Ovary (tissue), 9 donors: ENCODE measurements around the gene PRDX4. TPM values are rescaled to one million over a fixed set of nuclear protein-coding genes. Genes with fewer than 3 reads are reported as not detected.

ENCODE experiments used
- DNase-seq, 5 donors: peaks; one replicate each; pipeline ENCODE4 v3.0.0-alpha.2; 2019 to 2020
- H3K27ac ChIP-seq, 2 donors: fragments of 200-600 bp; one replicate each; pipeline versions ENCODE4 v1.5.1 to v1.8.0; 2019 to 2022
- H3K27me3 ChIP-seq: fragments of 200-600 bp; one replicate; pipeline ENCODE4 v1.8.0; 2022
- H3K36me3 ChIP-seq: fragments of 200-600 bp; sonication (generic); one replicate; pipeline ENCODE4 v1.5.1; 2019
- H3K4me1 ChIP-seq: one replicate; pipeline ENCODE4 v1.8.1; 2013; ENCODE audit warnings: mild to moderate bottlenecking, moderate library complexity; ENCODE audit not compliant: insufficient read depth
- H3K4me3 ChIP-seq: fragments of 200-600 bp; sonication (generic); one replicate; pipeline ENCODE4 v1.5.1; 2017
- H3K9me3 ChIP-seq, 2 donors: fragments of 200-600 bp in 1 of 2; sonication (generic) in 1 of 2; one replicate each; pipeline versions ENCODE4 v1.5.1 to v1.8.1; 2013 to 2019; ENCODE audit warnings: mild to moderate bottlenecking in 1 of 2, moderate library complexity in 1 of 2
- CTCF ChIP-seq, 3 donors: fragments of 450-650 bp in 2 of 3; fragments of 200-600 bp in 1 of 3; IDR thresholded peaks; one replicate each; pipeline versions ENCODE4 v1.5.1 to v1.8.0; 2016 to 2022; ENCODE audit warnings: antibody characterized with exemption in 3 of 3, mild to moderate bottlenecking in 1 of 3
- EP300 ChIP-seq: sonication (generic); formaldehyde crosslinking; IDR thresholded peaks from one replicate; pipeline ENCODE4 v1.6.1; 2017; ENCODE audit warnings: antibody characterized with exemption
- POLR2A ChIP-seq: fragments of 450-650 bp; IDR thresholded peaks from one replicate; pipeline ENCODE4 v1.6.1; 2017; ENCODE audit warnings: antibody characterized with exemption, mild to moderate bottlenecking, moderate library complexity
- WGBS, 3 donors: extraction: QIAGEN DNeasy Blood & Tissue Kit in 1 of 3; methylation state at CpG; one replicate each; pipeline versions ENCODE4 v1.1.5 to v1.1.7; 2013 to 2017; 5-methylcytosine and 5-hydroxymethylcytosine counted together
- intact Hi-C, 4 donors: fragments of 100-400 bp; cut with DNase I; formaldehyde crosslinking; loops; one replicate each; pipeline versions ENCODE4 v1.11.0 to v1.15.1; 2022 to 2023
- polyA plus RNA-seq, 2 donors: library from polyadenylated mRNA; stranded (reverse); fragments of 200-250 nt in 1 of 2; fragments of 350-450 nt in 1 of 2; fragmentation: Illumina TruSeq in 1 of 2; extraction: RNeasy Lipid Tissue Mini Kit (QIAGEN cat#74804) in 1 of 2; gene quantifications; one replicate each; pipeline ENCODE4 v1.2.3, GENCODE V29; 2013 to 2014
- total RNA-seq, 7 donors: library from RNA; depleted of rRNA in 2 of 7; stranded (reverse); fragments of >200 nt in 2 of 7; fragmentation: NEBNext Ultra II Directional in 3 of 7; extraction: Animal tissue kit (Norgen Biotek cat#: 25700) in 3 of 7; gene quantifications; one replicate each; pipeline versions ENCODE4 v1.1.0 to v1.2.4, GENCODE V29; 2016 to 2023
- donor health status: DM: no; HTN: no; CAD: no; lungs with moderate emphysema.
- donor health status: DM: no; HTN: no; CAD: no.
- donor health status: Bipolar disorder and iron deficiency.
- donor health status: DM: yes; HTN: yes; CAD: no.
- donor health status: DM: no; HTN: no; CAD: no.
- donor health status: DM: yes; HTN: yes; CAD: no.

Gene PRDX4
- total and polyA plus RNA-seq, 9 donors = 60.0 to 146 (median 81.3) TPM

- Histone ChIP-seq H3K27me3 (no peaks in the 10 kb centered on the region), H3K9me3 (no peaks in the 10 kb centered on the region), H3K4me1 (no peaks in the 10 kb centered on the region), H3K4me3 (no peak overlapping the region), H3K27ac (no peak overlapping the region), H3K36me3 (no peaks in the 10 kb centered on the region)
- 70 to 72% (median 71%) methylated on average over 1 of the region's 1 CpG for WGBS, 3 donors
- intact Hi-C loops = no loop called here
- no peak for DNase-seq
- TF ChIP-seq POLR2A (no peak), EP300 (no peak), CTCF (IDR thresholded peaks at IDR 0.05) (no peak)
Observed at GRCh38 chrX:23662853-23663252, 4.4 kb upstream of the PRDX4 start.

- H3K36me3 ChIP-seq = no peaks in the 10 kb centered on the region
- no peak for DNase-seq
- no peak for TF ChIP-seq CTCF (IDR thresholded peaks at IDR 0.05)
- no peak for TF ChIP-seq POLR2A
- TF ChIP-seq EP300 = no peak
- intact Hi-C loops = no loop called here
- no peaks in the 10 kb centered on the region for H3K27me3 ChIP-seq
- WGBS, 3 donors = 84 to 88% (median 87%) methylated on average over 10 of the region's 10 CpGs
- no peak overlapping the region for H3K27ac ChIP-seq
- H3K9me3 ChIP-seq = no peaks in the 10 kb centered on the region
- H3K4me1 ChIP-seq = no peaks in the 10 kb centered on the region
- no peak overlapping the region for H3K4me3 ChIP-seq
Observed at GRCh38 chrX:23664496-23664895, 2.8 kb upstream of the PRDX4 start.

DNA sequence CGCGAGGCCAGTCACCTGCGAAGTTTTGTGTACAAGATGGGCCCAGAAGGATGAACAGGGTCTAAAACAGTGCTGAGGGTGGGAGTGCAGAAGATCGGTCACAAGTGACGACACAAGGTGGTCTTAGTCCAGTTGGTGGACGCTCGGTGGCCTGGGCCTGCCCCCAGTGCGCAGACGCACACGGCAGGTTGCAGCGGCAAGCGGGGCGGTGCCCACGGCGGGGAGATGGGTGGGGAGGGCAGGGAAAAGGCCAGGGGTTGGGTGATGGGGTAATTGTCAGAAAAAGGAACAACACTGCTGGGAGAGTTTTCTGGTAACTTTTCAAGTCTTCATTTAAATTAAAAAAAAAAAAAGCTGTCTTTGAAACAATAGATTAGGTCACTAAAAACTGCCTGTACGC, 1.0 kb upstream of the PRDX4 start:
- TF ChIP-seq POLR2A = no peak
- TF ChIP-seq EP300 = no peak
- no peak for TF ChIP-seq CTCF (IDR thresholded peaks at IDR 0.05)
- intact Hi-C loops = no loop called here
- H3K27ac ChIP-seq = no peak overlapping the region

DNA sequence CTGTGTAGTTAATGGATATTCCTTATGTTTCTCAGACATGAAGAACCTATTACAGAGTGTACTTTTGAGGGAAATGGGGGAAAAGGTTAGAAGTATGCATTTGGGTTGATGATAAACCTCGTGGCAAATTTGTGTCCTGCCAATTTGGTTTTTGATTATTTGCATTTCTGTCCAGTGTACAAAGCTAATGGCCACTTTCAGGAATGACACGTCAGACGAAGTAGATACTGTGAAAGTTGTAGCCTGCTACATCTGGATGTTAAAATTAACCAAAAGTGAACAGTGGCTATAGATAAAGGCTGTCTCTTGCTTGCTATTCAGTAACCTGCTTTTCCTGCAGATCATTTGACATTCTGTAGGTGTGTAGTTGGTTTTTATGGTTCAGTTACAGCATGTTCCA, 1.0 kb downstream of the PRDX4 start:
- no peak for TF ChIP-seq POLR2A
- no peak for TF ChIP-seq EP300
- intact Hi-C loops = no loop called here
- Histone ChIP-seq H3K27me3 (no peaks in the 10 kb centered on the region), H3K4me1 (no peaks in the 10 kb centered on the region), H3K9me3 (no peaks in the 10 kb centered on the region), H3K36me3 (no peaks in the 10 kb centered on the region), H3K4me3 (peak overlapping the region; percentile 65), H3K27ac (peak overlapping the region in 1 of 2 donors; percentile 69)
- DNase-seq = no peak
- 27 to 35% (median 30%) methylated on average over 3 of the region's 3 CpGs for WGBS, 3 donors

More for the DNA sequence above, 1.0 kb upstream of the PRDX4 start:
- no peaks in the 10 kb centered on the region for H3K27me3 ChIP-seq
- no peak overlapping the region for H3K4me3 ChIP-seq
- 82 to 85% (median 82%) methylated on average over 16 of the region's 16 CpGs for WGBS, 3 donors
- no peak for DNase-seq
- H3K9me3 ChIP-seq = no peaks in the 10 kb centered on the region
- H3K36me3 ChIP-seq = no peaks in the 10 kb centered on the region
- no peaks in the 10 kb centered on the region for H3K4me1 ChIP-seq

DNA sequence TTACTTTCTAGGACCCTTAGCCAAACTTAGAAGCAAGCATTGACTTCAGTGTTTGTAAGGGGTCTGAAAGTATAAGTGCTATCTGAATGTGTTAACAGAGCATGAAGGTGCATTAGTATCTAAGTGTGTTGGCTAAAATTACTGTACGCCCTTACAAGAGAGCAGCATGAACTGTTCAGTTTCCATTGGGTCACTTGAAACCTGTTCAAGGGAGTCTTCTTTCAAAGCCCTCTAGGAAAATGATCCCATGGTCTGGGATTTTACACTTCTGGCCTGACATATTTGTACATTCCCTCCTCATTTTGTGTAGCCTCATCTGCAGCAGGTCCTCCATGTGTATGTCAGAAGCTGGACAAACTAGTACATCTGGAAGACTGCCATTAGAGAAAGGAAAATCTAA, 3.2 kb downstream of the PRDX4 start:
- intact Hi-C loops = no loop called here
- H3K9me3 ChIP-seq = no peaks in the 10 kb centered on the region
- H3K27ac ChIP-seq = no peak overlapping the region
- no peak overlapping the region for H3K4me3 ChIP-seq
- TF ChIP-seq EP300 = no peak
- no peak for TF ChIP-seq POLR2A
- no peak for TF ChIP-seq CTCF (IDR thresholded peaks at IDR 0.05)
- no peaks in the 10 kb centered on the region for H3K4me1 ChIP-seq
- no peak for DNase-seq
- H3K36me3 ChIP-seq = no peaks in the 10 kb centered on the region
- no peaks in the 10 kb centered on the region for H3K27me3 ChIP-seq
- WGBS, 3 donors = 74 to 83% (median 83%) methylated on average over 1 of the region's 1 CpG
